Measurements from ENCODE around the gene IKBKE.
A peak's percentile ranks its signal among the peaks of the same experiment; 100 is the strongest.

IKBKE gene

DNA sequence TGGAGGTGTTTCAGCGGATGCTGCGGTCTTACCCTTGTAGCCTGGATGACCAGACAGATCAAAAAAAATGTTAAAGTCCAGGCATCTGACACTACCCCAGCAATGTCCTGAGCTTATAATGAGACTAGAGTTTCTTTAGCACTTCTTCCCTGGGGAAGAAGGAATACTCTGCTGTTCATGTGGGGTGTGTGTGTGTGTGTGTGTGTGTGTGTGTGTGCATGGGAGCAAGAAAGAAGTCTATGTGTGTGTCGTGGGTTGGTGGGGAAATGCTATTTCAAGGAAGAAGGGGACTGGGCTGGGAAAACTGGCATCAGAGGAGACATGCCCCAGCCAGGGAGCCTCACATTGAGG, 34.1 kb downstream of the IKBKE start:
- ChIA-PET CTCF (interaction anchor here (1.1 to 21.6 kb wide), 7 partner anchors 8 to 108 kb away, joined by 5 to 568 read pairs (median 21); partner anchors contain the start of gene EIF2D), POLR2A (interaction anchor here (0.6 to 1.0 kb wide), 2 partner anchors 131 to 261 kb away, joined by 3 read pairs; partner anchors contain the start of gene DYRK3)
- TF ChIP-seq, protein P1, sequence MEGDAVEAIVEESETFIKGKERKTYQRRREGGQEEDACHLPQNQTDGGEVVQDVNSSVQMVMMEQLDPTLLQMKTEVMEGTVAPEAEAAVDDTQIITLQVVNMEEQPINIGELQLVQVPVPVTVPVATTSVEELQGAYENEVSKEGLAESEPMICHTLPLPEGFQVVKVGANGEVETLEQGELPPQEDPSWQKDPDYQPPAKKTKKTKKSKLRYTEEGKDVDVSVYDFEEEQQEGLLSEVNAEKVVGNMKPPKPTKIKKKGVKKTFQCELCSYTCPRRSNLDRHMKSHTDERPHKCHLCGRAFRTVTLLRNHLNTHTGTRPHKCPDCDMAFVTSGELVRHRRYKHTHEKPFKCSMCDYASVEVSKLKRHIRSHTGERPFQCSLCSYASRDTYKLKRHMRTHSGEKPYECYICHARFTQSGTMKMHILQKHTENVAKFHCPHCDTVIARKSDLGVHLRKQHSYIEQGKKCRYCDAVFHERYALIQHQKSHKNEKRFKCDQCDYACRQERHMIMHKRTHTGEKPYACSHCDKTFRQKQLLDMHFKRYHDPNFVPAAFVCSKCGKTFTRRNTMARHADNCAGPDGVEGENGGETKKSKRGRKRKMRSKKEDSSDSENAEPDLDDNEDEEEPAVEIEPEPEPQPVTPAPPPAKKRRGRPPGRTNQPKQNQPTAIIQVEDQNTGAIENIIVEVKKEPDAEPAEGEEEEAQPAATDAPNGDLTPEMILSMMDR (IDR thresholded peaks at IDR 0.05; ENCODE audit: insufficient read depth, low read length, missing control alignments): no peak
- H3K4me3 ChIP-seq (ENCODE audit: low read depth, low read length): no peak overlapping the region
- no peak for DNase-seq (ENCODE audit: low read depth, low spot score)

DNA sequence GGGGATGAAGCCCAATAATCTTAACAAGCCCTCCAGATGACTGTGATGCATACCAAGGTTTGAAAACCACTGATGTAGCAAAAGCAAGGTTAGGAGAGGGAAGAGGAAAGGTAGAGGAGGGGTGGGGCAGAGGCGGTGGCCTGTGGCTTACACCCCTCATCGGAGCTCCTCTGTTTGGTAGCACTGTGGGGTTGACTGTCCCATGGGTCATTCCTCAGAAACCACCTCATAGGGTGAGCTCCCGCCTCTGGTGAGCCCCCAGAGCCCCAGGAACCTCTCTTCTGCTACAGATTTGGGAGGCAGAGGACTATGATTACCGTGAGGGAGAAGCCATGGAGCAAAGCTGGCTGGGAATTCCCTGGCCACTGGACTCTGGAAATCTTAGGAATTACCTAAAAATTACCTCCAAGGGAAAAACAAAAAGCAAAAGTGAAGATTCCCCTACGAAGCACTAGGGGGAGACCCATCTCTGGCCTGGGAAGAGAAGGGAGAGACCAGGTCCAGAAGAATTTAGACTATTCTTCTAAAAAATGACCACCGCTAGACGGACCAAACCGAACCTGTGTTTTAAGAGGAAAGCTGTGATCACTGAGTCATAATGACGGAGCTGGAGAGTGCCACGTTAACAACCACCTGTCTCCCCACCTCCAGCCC, 35.6 kb downstream of the IKBKE start:
- CTCF ChIA-PET: interaction anchor here (0.7 to 21.6 kb wide), 27 partner anchors 9 to 477 kb away, joined by 3 to 568 read pairs (median 6); partner anchors contain the start of genes EIF2D and IKBKE
- POLR2A ChIA-PET: no interaction called here
- DNase-seq (ENCODE audit: low read depth, low spot score): no peak
- TF ChIP-seq, protein P1 (IDR thresholded peaks at IDR 0.05; ENCODE audit: insufficient read depth, low read length, missing control alignments): peak; percentile 45
- no peak overlapping the region for H3K4me3 ChIP-seq (ENCODE audit: low read depth, low read length)

DNA sequence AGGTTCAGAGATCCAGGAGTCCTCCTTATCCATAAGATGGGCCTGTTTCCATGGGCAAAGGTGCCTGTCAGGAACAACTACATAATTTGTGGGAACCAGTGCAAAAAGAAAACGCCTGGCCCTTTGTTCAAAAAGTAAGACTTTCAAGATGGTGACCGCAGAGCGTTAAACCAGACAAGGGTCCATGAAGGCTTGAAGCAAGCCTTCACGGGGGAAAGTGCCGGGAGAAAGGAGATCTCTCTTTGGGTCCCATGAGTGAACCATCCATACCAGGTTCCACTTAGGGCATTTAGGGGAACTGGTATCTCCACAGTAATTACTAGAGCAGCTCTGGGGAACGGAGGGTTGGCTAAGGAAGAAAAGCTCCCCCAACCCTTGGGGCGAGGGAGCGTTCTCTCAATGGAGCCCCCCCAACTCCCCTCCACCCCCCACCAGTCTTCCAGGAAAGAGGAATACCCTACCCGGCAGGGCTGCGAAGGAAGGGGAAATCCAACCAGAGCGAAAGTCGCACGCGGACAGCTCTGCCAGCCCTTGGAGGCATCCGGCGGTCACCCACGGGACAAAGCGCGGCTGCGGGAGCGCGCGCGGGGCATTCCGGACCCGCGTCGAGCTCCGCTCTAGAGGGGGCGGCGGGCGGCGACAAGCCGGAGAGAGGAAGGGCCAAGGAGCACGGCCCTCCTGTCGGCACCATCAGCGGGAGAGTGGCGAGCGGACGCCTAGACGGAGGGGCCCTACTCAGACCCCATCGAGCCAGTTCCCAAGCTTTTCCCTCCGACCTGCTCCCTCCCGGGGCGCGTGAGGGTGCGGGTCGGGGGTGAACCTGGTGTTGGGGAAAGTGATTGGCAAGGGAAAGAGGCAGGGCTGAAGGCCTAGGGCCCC, 36.4 kb downstream of the IKBKE start:
- CTCF ChIA-PET: interaction anchor here (0.9 to 21.6 kb wide), 28 partner anchors 8 to 476 kb away, joined by 3 to 568 read pairs (median 6); partner anchors contain the start of genes EIF2D and IKBKE
- POLR2A ChIA-PET: interaction anchor here (0.7 to 1.2 kb wide), 2 partner anchors 11 to 283 kb away, joined by 3 to 4 read pairs; no protein-coding TSS in a partner anchor

DNA sequence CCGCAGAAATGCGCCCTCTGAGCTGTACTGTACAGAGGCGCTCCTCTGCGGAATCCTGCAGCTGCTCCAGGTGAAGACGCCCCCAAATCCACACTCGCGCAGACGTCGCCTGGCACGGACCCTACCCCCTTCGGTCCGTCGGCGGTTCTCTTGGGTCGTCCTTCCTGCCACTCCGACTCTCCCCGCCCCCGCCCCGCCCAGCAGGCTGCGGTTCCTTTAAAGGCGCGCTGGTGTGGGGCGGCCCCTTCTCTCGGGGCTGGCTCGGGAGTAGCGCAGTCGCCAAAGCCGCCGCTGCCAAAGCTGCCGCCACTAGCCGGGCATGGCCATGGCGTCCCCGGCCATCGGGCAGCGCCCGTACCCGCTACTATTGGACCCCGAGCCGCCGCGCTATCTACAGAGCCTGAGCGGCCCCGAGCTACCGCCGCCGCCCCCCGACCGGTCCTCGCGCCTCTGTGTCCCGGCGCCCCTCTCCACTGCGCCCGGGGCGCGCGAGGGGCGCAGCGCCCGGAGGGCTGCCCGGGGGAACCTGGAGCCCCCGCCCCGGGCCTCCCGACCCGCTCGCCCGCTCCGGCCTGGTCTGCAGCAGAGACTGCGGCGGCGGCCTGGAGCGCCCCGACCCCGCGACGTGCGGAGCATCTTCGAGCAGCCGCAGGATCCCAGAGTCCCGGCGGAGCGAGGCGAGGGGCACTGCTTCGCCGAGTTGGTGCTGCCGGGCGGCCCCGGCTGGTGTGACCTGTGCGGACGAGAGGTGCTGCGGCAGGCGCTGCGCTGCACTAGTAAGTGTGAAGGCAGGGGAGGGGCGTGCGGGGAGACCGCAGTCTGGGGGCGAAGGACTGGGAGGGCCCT, 37.2 kb downstream of the IKBKE start, which contains the start of gene RASSF5:
RASSF5 (plus strand) TSS at position 248 of the 846 bp plus-strand sequence; CDS start at position 320, 72 bp downstream.
- POLR2A ChIA-PET: interaction anchor here (0.7 to 1.2 kb wide), 2 partner anchors 12 to 282 kb away, joined by 3 to 4 read pairs; no protein-coding TSS in a partner anchor
- no peak for DNase-seq (ENCODE audit: low read depth, low spot score)
- TF ChIP-seq, protein P1 (IDR thresholded peaks at IDR 0.05; ENCODE audit: insufficient read depth, low read length, missing control alignments): no peak
- CTCF ChIA-PET: interaction anchor here (1.0 to 21.6 kb wide), 17 partner anchors 9 to 475 kb away, joined by 3 to 568 read pairs (median 8); partner anchors contain the start of genes EIF2D and IKBKE
- H3K4me3 ChIP-seq (ENCODE audit: low read depth, low read length): peak within 1 kb of the TSS; percentile 61

More for the DNA sequence above, 36.4 kb downstream of the IKBKE start:
- TF ChIP-seq, protein P1 (IDR thresholded peaks at IDR 0.05; ENCODE audit: insufficient read depth, low read length, missing control alignments): no peak
- no peak for DNase-seq (ENCODE audit: low read depth, low spot score)
- peak overlapping the region; percentile 61 for H3K4me3 ChIP-seq (ENCODE audit: low read depth, low read length)

DNA sequence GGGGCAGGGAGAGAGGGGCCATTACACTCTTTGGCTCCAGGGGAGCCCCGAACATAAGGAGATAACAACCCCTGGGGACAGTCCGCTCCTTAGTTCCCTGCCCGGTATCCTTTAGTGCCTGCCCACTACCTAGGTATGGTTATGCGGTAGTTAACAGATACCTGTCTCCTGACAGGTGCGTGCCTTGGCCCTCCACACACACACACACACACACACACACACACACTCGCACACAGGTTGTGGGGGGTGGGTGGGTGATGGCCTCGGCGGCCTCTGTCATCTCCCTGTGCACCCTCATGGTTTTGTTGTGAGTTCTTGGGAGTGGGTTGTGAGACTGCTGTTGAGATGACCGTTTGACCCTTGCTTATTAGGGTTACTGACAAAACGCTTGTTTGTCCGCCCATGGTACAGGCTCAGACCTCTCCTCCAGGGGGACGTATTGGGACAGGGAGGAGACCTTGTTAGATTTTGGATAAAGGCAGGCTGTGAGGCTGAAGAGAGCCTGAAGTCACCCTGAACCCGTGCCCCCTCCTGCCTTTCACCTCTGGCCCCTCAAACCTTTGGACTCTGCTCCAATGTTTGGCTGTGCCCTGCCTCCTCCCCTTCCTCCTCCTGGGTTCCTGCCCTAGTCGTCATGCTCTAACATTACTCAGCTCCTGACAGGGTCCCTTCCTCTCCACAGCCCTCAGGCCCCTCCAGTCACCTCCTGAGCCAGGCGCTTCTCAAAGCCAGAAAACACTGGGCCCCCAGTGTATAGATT, 38.0 kb downstream of the IKBKE start:
- ChIA-PET CTCF (interaction anchor here (10.1 to 21.6 kb wide), 2 partner anchors 18 to 74 kb away, joined by 148 to 568 read pairs; no protein-coding TSS in a partner anchor), POLR2A (no interaction called here)
- no peak for DNase-seq (ENCODE audit: low read depth, low spot score)
- peak overlapping the region; percentile 61 for H3K4me3 ChIP-seq (ENCODE audit: low read depth, low read length)
- TF ChIP-seq, protein P1 (IDR thresholded peaks at IDR 0.05; ENCODE audit: insufficient read depth, low read length, missing control alignments): no peak

Measured in AG04449 (cell line).